HG03196 (cell line): Measurements from ENCODE around the gene ZNF883.
"Not testable (repeated sequence)": the region's sequence is repeated elsewhere in the genome, so short reads cannot be mapped to it uniquely, and the experiment has no call there.

ENCODE experiments used
- ATAC-seq: cut with Tn5 transposase; IDR thresholded peaks from one replicate; pipeline ENCODE4 v1.9.1; 2021; ENCODE audit not compliant: unreplicated experiment

Gene ZNF883

DNA sequence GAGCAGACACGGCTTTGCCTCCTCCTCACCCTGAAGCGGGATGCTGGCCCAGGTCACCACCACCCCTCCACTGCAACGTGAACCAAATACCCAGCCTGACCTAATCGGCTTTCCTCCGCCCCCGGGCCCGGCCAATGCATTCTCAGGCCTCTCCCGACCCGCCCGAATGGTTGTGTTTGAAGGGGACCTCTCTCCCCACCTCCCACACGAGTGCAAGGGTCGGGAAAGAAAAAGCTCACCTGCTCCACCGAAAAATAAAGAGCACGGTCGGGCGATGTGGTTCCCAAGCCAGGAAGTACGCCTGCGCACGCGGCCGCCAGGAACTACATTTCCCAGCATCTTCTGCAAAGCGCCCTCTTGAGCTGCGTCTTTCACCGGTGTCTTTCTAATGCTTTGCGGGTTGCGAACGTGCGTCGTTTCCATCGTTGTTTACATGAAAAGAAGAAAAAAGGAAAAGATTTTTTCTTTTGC, at the start of gene ZNF883:
Gene ZNF883, minus strand, starts transcription at position 282 of the 471 bp plus-strand sequence.
- no peak for ATAC-seq

DNA sequence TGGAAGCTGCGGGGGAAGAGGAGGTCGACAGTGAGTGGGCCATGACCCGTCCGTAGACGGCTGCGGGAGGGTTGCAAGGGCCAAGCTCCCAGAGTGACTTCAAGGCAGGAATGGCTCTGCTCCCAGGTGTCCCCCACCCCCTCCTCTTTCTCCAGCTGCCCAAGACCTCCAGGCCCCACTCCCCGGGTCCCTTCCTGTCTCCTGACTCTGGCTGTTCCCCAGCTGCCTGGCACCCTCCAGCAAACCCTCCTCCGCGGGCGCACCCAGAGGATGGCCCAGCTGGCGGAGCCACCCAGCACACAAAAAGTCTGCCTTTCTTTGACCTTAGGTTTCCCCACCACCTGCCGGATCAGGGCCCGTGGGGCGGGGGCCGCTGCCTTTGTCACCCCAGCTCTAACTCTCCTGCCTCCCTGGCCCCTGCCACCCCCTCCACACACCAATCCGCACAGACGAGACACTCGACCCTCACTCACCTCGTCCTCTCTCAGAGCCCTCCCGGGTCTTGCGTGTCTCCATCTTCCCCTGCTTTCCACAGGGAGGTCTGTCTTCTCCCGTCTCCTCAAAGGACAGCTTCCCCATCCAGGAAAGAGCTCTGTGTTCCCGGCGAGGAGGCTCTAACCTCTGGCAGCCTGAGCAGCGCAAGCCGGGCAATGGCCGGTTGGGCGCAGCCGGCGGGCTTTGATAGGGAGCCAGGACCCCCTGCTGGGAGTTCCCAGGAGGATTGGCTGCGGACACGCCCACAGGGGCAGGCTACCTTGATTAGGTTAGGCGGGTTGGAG, 49.3 kb upstream of the ZNF883 start:
- ATAC-seq, result not testable (repeated sequence)

DNA sequence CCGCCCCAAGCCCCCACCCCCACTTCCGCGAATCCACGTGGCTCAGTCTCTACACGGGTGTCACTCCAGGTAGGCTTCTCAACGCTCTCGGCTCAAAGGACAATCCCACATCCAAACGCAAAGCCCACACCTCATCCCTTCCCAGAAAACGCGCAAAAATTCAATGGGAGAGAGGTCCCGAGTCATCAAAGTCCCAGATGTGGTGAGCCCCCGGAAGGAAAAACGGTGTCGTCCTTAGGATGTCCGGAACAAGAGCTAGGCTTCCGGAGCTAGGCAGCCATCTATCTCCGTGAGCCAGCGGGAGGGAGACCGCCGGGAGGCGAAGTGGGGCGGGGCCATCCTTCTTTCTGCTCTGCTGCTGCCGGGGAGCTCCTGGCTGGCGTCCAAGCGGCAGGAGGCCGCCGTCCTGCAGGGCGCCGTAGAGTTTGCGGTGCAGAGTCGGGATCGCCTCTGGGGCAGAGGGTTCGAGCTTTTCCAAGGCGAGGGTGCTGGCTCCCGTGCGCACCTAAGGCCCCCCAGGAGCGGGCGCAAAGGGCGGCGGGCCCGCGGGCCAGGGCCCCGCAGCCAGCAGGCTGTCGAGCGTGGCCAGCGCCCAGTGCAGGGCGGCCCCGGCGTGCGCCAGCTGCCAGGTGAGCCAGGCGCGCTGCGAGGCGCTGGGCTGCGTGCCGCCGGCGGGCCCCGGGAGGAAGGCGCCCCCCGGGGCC, 47.7 kb upstream of the ZNF883 start:
- not testable (repeated sequence) for ATAC-seq

DNA sequence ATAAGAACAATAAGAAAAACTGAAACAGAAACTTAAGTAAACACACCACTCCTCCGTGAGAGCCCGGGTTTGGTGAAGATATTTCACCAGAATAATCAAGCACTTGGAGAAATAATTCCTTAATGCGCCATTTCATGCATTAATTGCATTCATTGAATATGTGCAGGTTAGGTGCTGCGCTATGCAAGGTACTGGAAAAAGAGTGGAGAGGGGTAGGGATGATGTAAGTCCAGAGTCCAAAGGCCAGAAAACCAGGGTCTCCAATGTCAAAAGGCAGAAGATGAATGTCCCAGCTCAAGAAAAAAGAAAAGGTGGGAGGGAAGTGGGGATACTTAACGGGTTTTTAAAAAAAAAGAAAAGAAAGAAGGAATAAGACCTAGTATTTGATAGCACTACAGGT, 45.2 kb upstream of the ZNF883 start:
- no peak for ATAC-seq

DNA sequence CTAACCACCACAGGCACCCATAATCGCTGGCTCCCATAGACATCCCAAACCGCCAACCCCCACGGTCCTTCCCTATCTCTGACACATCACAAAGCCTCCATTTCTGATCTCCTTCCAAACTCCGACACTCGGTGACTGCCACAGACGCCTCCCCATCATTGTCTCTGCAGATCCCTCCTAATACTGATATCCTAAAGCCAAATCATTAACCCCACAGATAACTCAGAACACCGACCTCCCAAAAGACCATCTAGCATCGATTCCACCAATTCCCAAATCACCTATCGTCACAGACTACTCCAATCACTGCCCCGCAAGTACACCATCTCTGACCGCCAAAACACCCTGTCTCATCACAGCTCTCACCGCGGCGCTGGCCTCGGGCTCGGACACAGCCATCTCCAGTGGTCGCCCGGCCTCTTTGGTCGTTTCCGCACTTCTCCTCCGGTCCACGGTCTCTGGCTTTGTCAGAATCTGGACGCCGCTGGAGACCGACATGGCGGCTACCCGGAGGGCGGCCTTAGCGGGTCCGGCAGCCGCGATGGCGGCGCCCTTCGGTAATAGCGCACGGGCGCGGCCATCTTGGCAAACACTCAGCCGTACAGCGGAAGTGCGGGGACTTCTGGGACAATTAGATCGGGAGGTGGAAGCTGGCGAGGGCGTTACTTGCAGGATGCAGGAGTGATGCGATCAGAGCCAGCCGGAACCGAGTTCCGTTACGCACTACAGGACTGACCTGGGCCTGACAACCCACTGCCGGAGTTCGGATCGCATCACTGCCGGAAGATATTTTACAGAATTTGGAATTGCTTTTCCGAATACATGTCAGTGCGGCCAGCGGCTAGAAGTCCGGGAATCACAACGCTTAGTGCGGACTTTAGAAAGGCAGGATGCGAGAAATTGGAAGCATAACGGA, 44.5 kb upstream of the ZNF883 start, which contains the start of gene ZFP37:
Gene ZFP37, minus strand, starts transcription at position 534 of the 916 bp plus-strand sequence. Its CDS starts 36 bp downstream, at position 498.
- peak; percentile 89 for ATAC-seq

DNA sequence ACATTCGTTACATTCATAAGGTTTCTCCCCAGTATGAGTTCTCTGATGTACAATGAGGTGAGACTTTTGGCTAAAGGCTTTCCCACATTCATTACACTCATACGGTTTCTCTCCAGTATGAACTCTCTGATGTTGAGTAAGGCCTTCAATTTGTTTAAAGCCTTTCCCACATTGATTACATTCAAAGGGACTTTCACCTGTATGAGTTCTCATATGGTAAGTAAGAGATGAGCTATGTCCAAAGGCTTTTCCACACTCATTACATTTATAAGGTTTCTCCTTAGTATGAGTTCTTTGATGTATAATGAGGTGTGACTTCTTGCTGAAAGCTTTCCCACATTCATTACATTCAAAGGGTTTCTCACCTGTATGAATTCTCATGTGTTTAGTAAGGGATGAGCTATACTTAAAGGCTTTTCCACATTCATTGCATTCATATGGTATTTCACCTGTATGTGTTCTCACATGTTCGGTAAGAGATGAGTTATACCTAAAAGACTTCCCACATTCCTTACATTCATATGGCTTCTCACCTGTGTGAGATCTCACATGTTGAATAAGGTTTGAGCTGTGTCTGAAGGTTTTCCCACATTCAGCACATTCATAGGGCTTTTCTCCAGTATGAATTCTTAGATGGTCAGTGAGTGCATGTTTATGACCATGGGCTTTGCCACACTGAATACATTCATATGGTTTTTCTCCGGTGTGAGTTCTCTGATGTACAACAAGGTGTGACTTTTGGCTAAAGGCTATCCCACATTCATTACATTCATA, 31.1 kb upstream of the ZNF883 start:
- ATAC-seq, result no peak

DNA sequence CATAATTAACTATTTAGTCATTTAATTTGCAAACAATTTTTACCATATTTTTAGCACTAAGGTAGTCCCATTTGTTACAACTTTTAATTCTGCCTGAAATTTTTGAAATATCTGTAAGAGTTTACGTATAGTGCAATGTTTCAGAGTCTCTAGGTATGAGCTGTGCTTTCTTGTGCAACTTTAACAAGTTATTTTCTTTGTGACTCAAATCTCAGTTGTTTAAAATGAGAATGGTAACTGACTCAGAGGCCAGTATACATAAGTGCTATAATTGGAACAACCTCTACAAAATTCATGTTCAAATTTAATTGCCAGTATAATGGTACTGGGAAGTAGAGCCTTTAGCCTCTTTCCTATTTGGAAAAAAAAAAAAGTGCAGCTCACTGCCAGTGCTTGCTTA, 14.2 kb upstream of the ZNF883 start:
- no peak for ATAC-seq

DNA sequence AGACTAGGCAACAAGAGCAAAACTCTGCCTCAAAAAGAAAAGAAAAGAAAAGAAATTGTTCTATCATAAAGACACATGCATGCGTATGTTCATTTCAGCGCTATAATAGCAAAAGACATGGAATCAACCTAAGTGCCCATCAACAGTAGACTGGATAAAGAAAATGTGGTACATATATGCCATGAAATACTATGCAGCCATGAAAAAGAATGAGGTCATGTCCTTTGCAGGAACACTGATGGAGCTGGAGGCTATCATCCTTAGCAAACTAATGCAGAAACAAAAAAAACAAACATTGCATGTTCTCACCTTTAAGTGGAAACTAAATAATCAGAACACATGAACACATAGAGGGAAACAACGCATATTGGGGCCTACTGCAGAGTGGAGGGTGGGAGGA, 6.3 kb upstream of the ZNF883 start:
- ATAC-seq, result no peak

DNA sequence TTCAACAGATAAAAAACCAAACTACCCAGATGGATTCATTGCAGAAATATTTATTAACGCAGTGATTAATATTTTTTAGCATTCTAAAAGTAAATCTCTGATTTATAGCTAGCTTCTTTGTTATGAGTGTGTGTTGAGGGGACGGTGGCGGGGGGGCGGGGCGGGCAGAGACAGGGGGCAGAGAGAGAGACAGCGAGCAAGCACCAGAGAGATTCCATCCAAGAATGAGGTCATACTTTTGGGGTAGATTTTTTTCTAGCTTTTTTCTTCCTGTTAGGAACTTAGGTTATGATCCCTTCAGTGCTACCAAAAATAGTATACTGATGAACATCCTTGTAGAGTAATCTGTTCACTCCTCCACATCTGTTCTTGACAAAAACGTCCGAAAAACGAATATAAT, 500 bp upstream of the ZNF883 start:
- no peak for ATAC-seq

DNA sequence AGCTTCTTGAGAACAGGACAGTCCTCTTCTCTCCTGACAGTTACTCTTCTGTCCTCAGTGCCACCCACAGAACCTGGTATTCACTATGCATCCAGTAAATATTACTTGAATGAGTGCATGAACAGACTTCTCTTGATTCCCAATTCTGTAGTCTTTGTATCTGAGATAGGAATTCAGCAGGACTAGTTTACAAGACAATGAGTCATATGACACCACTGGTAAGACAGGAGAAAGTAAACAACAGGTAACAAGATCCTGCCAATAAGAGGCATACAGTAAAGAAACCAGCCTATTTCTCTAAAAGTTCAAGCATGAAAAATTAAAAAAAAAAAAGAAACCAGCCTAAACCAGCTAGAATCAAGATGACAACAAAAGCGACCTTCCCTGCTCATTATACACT, 6.2 kb downstream of the ZNF883 start:
- ATAC-seq, result no peak

DNA sequence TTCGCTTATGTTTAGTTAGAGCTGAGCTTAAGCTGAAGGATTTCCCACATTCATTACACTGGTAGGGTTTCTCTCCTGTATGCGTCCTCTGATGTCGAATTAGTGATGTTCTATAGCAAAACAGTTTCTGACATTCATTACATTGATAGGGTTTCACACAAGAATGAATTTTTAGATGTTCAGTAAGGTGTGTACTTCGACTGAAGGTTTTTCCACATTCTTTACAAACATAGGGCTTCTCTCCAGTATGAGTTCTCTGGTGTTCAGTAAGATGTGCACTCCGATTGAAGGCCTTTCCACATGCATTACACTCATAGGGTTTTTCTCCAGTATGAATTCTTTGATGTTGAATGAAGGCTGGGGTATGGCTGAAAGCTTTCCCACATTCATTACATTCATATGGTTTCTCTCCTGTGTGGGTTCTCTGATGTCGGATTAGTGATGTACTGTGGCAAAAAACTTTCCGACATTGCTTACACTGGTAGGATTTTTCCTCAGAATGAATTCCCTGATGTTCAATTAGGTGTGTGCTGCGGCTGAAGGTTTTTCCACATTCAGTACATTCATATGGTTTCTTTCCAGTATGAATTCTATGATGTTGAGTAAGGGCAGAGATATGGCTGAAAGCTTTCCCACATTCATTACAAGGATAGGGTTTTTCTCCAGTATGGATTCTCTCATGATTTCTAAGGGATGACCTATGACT, 14.6 kb downstream of the ZNF883 start:
- ATAC-seq, result no peak

DNA sequence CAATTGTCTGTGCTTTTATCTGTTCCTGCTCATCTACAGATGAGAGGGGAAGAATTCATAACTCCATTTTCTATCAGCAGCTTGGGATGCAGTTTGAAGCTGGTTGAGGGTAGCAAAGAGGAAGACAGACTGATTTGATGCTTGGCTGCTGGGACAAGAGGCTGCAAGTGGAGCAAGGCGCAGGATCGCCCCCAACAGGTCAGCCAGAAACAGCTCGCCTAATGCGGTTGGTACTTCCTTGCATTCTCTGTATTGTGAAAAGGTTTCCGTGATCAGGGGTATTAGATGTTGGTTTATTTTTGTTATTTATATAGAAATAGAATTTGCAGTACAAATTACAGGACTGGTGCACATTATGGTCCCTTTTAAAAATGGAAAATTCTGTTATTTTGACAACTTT, 40.6 kb downstream of the ZNF883 start:
- no peak for ATAC-seq

DNA sequence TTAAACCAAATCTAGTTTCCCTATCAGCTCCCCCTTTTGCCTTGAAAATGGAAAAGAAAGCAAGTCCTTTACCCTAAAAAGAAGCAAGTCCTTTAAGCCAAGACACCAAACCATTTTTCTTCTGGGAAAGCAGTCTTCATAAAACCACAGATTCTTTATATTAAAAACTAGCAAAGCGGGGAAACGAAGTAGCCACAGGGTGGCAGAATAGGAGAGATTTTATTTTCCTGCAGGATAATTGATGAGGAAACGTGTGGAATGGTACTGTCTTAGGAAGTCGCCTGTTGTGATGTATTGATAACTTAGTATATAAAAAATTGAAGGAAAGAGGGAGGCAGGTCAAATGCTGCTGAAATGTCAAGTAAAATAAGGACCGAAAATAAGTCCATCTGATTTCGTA, 41.1 kb downstream of the ZNF883 start:
- ATAC-seq, result no peak

DNA sequence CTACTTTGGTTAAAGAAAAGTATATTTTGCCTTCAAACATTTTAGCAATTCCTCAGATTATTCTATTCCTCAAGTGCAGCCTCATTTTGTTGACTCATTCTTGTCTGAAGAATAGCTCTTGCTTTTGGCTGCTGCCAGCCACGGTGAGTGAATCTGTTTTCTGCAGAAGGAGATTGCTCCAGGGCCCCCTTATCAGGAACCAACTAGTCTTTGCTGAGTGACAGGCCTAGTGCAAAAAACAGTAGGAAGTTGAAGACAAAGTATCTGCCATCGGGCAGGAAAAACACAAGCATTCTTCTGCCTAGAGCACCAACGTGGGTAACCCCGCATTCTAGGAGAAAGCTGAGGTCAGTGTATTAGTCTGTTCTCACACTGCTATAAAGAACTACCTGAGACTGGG, 42.3 kb downstream of the ZNF883 start:
- ATAC-seq, result no peak

DNA sequence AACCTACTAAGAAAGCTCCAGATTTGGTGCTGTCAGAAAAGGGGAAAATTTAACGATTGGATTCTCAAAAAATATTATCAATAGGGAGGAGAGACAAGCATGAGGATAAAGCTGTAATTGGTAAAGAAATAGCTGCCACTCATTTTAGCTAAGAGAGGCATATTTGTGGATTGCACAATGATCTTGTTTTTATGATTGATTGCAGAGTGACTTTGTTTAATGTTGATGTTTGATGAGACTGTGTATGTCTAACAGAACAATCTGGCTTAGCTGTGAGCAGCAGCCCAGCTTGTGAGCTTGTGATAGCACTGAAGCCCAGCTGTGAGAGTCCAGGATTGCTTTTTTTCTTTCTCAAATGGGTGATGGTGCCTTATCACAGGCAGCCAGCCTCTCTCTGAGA, 56.4 kb downstream of the ZNF883 start:
- ATAC-seq, result no peak

DNA sequence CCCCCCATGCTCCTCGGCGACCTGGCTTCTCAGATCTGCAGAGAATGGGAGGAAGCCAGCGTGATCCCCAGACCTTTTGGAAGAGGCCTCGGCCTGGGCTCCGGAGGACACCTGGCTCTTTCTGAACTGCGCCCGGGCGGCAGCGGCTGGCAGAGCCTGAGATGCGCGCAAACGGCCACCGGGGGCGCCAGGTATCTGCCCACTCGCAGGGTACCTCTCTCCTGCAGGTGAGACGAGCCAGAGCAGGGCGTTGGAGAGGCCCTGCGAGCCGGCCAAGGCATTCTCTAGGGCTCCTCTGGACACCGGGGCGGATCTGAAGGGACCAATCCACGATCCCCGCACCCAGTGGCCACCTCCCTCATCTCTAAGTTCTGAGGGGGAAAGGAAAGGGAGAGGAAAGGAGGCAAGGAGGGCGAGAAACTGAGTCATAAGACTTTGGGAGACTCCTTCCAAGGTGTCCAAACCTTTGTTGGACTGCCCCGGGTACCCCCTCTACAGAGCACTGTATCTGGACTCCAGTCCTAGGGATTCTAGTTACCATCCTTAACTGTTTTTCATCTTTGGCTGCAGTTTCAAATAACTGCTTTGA, 66.3 kb downstream of the ZNF883 start:
- ATAC-seq, result no peak

DNA sequence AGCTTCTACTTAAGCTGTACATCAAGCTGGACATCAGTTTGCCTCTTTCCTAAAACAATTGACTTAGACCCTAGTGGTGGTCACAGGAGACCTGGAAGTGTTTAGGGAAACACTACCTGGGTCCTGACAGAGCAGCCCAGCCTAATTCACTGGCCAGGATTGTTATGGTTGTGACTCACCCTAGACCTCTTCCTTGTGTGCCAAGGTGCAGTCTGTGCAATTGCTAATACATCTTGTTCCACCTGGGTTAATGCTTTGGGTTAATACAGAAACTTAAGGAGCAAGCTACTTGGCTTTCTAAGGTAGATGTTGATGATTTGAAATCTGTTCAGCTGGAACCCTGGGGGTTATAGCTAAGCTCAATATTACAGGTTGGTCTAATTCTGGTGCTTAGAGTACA, 72.6 kb downstream of the ZNF883 start:
- no peak for ATAC-seq

DNA sequence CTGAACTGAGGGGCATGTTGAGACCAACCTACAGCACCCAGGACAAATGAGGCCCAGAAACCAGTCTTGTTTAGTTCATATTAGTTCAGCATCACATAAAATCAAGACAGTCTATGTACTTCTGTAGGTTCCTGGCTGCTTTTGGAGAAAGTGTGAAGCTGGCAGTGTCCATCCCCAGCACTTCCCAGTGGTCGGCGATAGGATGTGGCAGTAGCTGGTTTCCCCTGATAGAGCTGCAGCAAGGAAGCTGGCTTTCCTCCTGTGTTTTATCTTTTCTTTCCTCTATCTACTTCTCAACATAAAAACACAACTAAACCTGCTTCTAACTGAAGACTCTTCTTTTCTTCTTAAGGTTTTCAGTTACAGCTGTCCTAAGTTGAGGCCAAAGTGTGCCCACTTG, 78.3 kb downstream of the ZNF883 start:
- ATAC-seq, result no peak

DNA sequence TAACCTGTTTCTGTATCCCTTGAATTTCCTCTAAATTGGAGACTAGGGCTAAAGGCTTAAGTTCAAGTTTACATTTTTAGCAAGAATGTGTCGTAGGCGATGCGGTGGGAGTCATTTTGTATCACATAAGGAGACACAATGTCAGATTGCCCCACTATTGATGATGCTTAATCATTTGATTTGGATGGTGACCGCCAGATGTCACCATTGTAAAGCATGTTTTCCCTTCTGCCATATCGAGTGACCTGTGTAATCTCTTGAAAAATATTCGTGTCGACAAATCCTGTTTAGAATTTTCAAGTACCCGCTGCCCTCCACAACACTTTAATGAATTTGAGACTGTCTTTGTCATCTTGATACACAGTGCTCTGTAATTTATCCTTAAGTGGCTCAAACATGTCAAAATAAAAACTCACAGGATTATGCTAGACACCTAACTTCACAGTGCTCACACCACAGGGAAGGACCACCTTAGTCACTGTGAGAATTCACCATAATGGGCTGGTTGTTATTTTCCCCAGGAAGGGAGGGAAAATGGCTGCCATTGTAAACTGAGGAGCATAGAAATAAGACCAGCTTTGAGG, 86.8 kb downstream of the ZNF883 start:
- no peak for ATAC-seq
